Omental fat pad (tissue), 4 donors: Measurements from ENCODE around the gene TEX14. TPM values are rescaled to one million over a fixed set of nuclear protein-coding genes. Genes with fewer than 3 reads are reported as not detected.

Experiments
- ATAC-seq: fragments of 150-250 bp; one replicate; pipeline ENCODE4 v1.9.1; 2016; ENCODE audit warnings: mild to moderate bottlenecking, moderate library complexity; ENCODE audit not compliant: low FRiP score
- DNase-seq: peaks from one replicate; pipeline ENCODE4 v3.0.0-alpha.2; 2019; ENCODE audit warnings: low spot score
- CTCF ChIP-seq, 3 donors: fragments of 450-650 bp; IDR thresholded peaks; one replicate each; pipeline ENCODE4 v1.5.1; 2016 to 2017; ENCODE audit warnings: antibody characterized with exemption in 3 of 3, mild to moderate bottlenecking in 3 of 3, moderate library complexity in 2 of 3
- total RNA-seq, 4 donors: library from RNA; depleted of rRNA; stranded (reverse); fragments of >200 nt; gene quantifications; one replicate each; pipeline ENCODE4 v1.1.0, GENCODE V29; 2016

The TEX14 gene
- total RNA-seq, 4 donors from 2014 or later, result 0.19 to 1.3 (median 0.39) TPM

GRCh38 chr17:58577696-58578095 is 114.1 kb downstream of the TEX14 start:
- DNase-seq, result peak; percentile 25
- TF ChIP-seq CTCF (IDR thresholded peaks at IDR 0.05), result no peak
- no peak for ATAC-seq

GRCh38 chr17:58576679-58577367 is 115.0 kb downstream of the TEX14 start:
- ATAC-seq (no peak), DNase-seq (no peak)
- no peak for TF ChIP-seq CTCF (IDR thresholded peaks at IDR 0.05)

GRCh38 chr17:58575511-58575910 is 116.3 kb downstream of the TEX14 start:
- DNase-seq, result no peak
- ATAC-seq, result no peak
- TF ChIP-seq CTCF (IDR thresholded peaks at IDR 0.05), result no peak

GRCh38 chr17:58574025-58574424 is 117.8 kb downstream of the TEX14 start:
- DNase-seq, result no peak
- no peak for ATAC-seq
- no peak for TF ChIP-seq CTCF (IDR thresholded peaks at IDR 0.05)

- no peak for ATAC-seq
- no peak for DNase-seq
- no peak for TF ChIP-seq CTCF (IDR thresholded peaks at IDR 0.05)
These were observed 119.0 kb downstream of the TEX14 start for GRCh38 chr17:58572846-58573245.

GRCh38 chr17:58570758-58571157 is 121.1 kb downstream of the TEX14 start:
- no peak for TF ChIP-seq CTCF (IDR thresholded peaks at IDR 0.05)
- no peak for ATAC-seq

GRCh38 chr17:58569196-58569595 is 122.6 kb downstream of the TEX14 start:
- ATAC-seq, result no peak
- no peak for TF ChIP-seq CTCF (IDR thresholded peaks at IDR 0.05)
- DNase-seq, result no peak

More at GRCh38 chr17:58570758-58571157, 121.1 kb downstream of the TEX14 start:
- no peak for DNase-seq
